Right lung (tissue), 5 donors: ENCODE measurements around the gene OR10A3. TPM values are rescaled to one million over a fixed set of nuclear protein-coding genes. Genes with fewer than 3 reads are reported as not detected.

Experiments
- DNase-seq, 2 donors: peaks; one replicate each; pipeline ENCODE4 v3.0.0-alpha.2; 2013
- polyA plus RNA-seq, 5 donors: library from polyadenylated mRNA; unstranded; fragments of 120-200 nt; gene quantifications; one replicate each; pipeline versions ENCODE4 v1.2.1 to v1.2.3, GENCODE V29; 2013; ENCODE audit warnings: inconsistent platforms in 1 of 5, low replicate concordance in 1 of 5; ENCODE audit not compliant: insufficient read length in 5 of 5, insufficient read depth in 1 of 5

OR10A3 gene
- polyA plus RNA-seq, 5 donors: 0.05 to 0.12 (median 0.08) TPM

DNA sequence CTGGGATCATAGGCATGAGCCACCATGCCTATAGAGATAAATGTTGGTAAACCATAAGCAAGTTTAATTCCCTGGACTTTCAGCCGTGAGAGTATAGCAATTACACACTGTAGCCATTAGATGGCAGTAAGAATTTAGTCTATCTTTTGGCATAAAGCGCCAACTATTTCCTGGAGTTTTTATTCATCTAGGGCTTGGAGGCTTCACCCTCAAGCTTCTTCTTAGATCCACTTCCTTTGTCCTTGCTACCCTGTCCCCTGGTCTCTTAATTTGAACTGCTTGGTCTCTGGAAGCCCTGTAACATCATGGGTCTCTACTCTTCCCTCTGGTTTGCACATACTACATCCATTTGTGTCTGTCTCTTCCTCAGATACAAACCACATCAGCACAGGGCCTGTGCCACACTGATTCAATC lies 48.7 kb downstream of the OR10A3 start:
- DNase-seq: peak in 1 of 2 donors; percentile 38

DNA sequence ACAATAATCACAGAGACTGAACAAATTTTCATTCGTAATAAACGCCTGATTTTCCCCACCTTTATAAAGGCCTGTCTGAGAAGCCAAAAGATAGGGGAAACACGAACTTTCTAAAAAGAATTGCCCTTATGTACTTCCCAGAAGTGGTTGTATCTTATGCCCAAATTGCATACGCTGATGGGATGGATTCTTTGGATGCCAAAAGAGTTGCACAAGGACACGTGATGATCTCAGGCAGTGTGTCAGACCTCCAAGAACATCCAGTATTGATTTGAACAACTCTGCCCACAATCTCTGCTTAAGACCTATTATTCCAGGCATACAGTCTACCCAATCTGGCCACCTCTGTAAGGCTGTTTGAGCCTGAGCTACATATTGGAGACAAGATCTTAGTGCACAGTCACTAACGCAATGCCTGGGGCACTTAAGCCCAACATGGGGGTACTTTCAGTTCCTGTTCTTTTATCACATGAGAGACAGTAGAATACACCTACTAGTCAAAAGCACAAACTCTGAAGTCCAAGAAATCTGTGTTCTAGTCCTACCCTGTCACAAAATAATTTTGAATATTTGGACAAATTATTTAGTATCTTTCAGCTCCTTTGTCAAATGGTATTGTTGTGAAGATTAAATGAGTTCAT lies 49.3 kb downstream of the OR10A3 start:
- no peak for DNase-seq

DNA sequence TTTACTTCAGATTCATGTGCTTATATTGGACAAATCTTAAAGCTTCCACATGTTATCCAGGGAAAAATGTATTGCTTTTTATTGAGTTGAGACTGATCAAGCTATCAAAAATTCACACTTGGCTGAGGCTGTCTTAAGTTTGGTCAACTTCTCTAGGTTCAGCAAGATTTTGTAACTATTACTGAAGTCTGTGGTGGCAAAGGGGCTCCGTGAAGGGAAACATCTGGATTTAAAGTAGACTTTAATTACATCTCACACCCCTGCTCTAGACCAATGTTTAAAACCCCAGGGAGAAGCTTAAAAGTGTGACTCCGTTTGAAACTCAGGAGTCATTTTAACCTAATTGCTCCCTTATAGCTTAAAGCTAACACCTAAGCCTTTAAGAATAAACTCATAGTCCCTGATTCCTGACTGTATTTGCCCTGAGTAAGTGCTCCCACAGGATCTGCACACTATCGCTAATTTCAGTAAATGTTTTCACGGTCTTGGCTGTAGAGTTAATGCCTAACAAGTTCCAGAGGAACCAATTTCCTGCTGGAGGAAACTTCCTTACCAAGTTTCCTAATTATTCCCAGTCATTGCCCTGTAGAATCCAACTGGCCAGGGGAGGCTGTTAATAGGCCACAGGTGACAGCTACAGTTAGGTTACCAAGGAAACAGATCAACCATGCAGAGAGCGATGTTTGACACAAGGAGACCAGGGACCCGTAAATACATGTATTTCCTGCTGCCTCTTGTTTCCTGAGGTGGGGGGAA lies 50.9 kb downstream of the OR10A3 start:
- DNase-seq: no peak

DNA sequence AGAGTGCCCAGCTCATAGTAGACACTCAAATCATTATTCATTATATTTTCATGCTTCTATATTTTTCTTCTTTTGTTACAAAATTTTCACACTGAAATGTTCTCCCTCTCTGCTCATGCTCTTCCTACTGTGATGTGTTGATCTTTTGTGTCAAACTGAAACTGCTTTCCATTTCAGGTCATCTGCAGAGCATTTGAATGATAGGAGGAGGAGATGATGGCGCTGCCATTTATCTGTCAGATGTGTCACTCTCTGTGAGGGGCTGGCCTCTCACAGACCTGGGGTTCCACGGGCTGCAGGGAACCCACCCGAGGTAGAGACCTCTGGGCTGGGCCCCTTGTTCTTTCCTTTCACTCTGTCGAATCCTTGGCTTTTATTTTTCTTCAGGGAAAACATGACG lies 51.5 kb downstream of the OR10A3 start:
- no peak for DNase-seq

Other genes with a start within 250 kb of the OR10A3 start
- 1 to 10 TPM; 3.0 to 8.8 (median 5.3) TPM for gene OVCH2, start 235.2 kb downstream of the OR10A3 start, polyA plus RNA-seq
- gene OR5P2, start 144.8 kb downstream of the OR10A3 start, polyA plus RNA-seq: under 1 TPM in 2 of 5 donors, not detected in 3; 0.18 to 0.27 TPM
- gene OR5P3, start 110.9 kb downstream of the OR10A3 start, polyA plus RNA-seq: not detected
- gene OR10A6, start 10.4 kb downstream of the OR10A3 start, polyA plus RNA-seq: under 1 TPM; 0.04 to 0.09 (median 0.08) TPM
- under 1 TPM in 1 of 5 donors, not detected in 4; 0.21 TPM for gene NLRP10, start 23.7 kb upstream of the OR10A3 start, polyA plus RNA-seq
- 100 to 1,000 TPM; 302 to 359 (median 324) TPM for gene EIF3F, start 45.6 kb upstream of the OR10A3 start, polyA plus RNA-seq
- gene TUB, start 139.5 kb upstream of the OR10A3 start, polyA plus RNA-seq: 10 to 100 TPM; 25.0 to 28.6 (median 26.8) TPM
- 1 to 10 TPM; 1.9 to 3.7 (median 2.9) TPM for gene RIC3, start 227.3 kb upstream of the OR10A3 start, polyA plus RNA-seq